ENCODE data around the gene RHOBTB3. TPM values are rescaled to one million over a fixed set of nuclear protein-coding genes. Genes with fewer than 3 reads are reported as not detected.

Gene RHOBTB3
- total RNA-seq, 2 experiments from 2014 or later: 0.35 to 0.55 TPM

GRCh38 chr5:95748133-95748532, 17.0 kb downstream of the RHOBTB3 start:
- peaks cover 6% of the 10 kb centered on the region for H3K4me1 Mint-ChIP-seq
- H3K36me3 Mint-ChIP-seq: peaks cover 1% of the 10 kb centered on the region
- no peak overlapping the region for H3K27ac Mint-ChIP-seq
- H3K9me3 Mint-ChIP-seq (ENCODE audit: low read depth): no peaks in the 10 kb centered on the region
- H3K27me3 Mint-ChIP-seq: peaks cover 24% of the 10 kb centered on the region
- ATAC-seq: no peak
- CTCF ChIA-PET: interaction anchor here (1.3 to 1.8 kb wide), 2 partner anchors 22 to 33 kb away, joined by 3 to 5 read pairs; no protein-coding TSS in a partner anchor
- no peak overlapping the region for H3K4me3 Mint-ChIP-seq
- no peak for DNase-seq

GRCh38 chr5:95754545-95754944, 23.4 kb downstream of the RHOBTB3 start:
- CTCF ChIA-PET: interaction anchor here (1.2 kb wide), 1 partner anchor 37 kb away, joined by 3 read pairs; no protein-coding TSS in a partner anchor
- H3K9me3 Mint-ChIP-seq (ENCODE audit: low read depth): no peaks in the 10 kb centered on the region
- H3K4me1 Mint-ChIP-seq: peaks cover 4% of the 10 kb centered on the region
- H3K36me3 Mint-ChIP-seq: no peaks in the 10 kb centered on the region
- H3K4me3 Mint-ChIP-seq: no peak overlapping the region
- no peak overlapping the region for H3K27ac Mint-ChIP-seq
- H3K27me3 Mint-ChIP-seq: peaks cover 3% of the 10 kb centered on the region
- DNase-seq (no peak), ATAC-seq (no peak)

GRCh38 chr5:95759005-95759404, 27.9 kb downstream of the RHOBTB3 start:
- CTCF ChIA-PET: interaction anchor here (1.4 to 1.6 kb wide), 2 partner anchors 22 to 112 kb away, joined by 4 read pairs; partner anchors contain the start of gene RFESD
- DNase-seq (no peak), ATAC-seq (no peak)
- Mint-ChIP-seq H3K4me3 (no peak overlapping the region), H3K27ac (no peak overlapping the region), H3K9me3 (ENCODE audit: low read depth) (no peaks in the 10 kb centered on the region), H3K4me1 (peaks cover 30% of the 10 kb centered on the region), H3K36me3 (no peaks in the 10 kb centered on the region), H3K27me3 (no peaks in the 10 kb centered on the region)

GRCh38 chr5:95759634-95760033, 28.5 kb downstream of the RHOBTB3 start:
- ATAC-seq (no peak), DNase-seq (no peak)
- no peaks in the 10 kb centered on the region for H3K36me3 Mint-ChIP-seq
- CTCF ChIA-PET: interaction anchor here (0.7 to 1.7 kb wide), 5 partner anchors 11 to 576 kb away, joined by 3 to 7 read pairs (median 4); no protein-coding TSS in a partner anchor
- H3K4me1 Mint-ChIP-seq: peaks cover 30% of the 10 kb centered on the region
- H3K9me3 Mint-ChIP-seq (ENCODE audit: low read depth): no peaks in the 10 kb centered on the region
- H3K4me3 Mint-ChIP-seq: no peak overlapping the region
- H3K27me3 Mint-ChIP-seq: peaks cover 1% of the 10 kb centered on the region
- no peak overlapping the region for H3K27ac Mint-ChIP-seq

- Mint-ChIP-seq H3K27me3 (peaks cover 9% of the 10 kb centered on the region), H3K27ac (peak overlapping the region; percentile 91), H3K4me3 (peak overlapping the region; percentile 71), H3K9me3 (ENCODE audit: low read depth) (no peaks in the 10 kb centered on the region), H3K36me3 (no peaks in the 10 kb centered on the region), H3K4me1 (peaks cover 30% of the 10 kb centered on the region)
- CTCF ChIA-PET: interaction anchor here (0.7 to 1.7 kb wide), 5 partner anchors 10 to 576 kb away, joined by 3 to 7 read pairs (median 4); no protein-coding TSS in a partner anchor
- DNase-seq (no peak), ATAC-seq (peak; percentile 93)
These were observed 29.4 kb downstream of the RHOBTB3 start for GRCh38 chr5:95760273-95761191.

GRCh38 chr5:95761771-95762651, 30.9 kb downstream of the RHOBTB3 start:
- Mint-ChIP-seq H3K9me3 (ENCODE audit: low read depth) (no peaks in the 10 kb centered on the region), H3K36me3 (no peaks in the 10 kb centered on the region), H3K4me3 (peak overlapping the region; percentile 16), H3K4me1 (peaks cover 30% of the 10 kb centered on the region), H3K27me3 (peaks cover 13% of the 10 kb centered on the region), H3K27ac (peak overlapping the region; percentile 42)
- CTCF ChIA-PET: interaction anchor here (0.6 to 1.9 kb wide), 4 partner anchors 19 to 126 kb away, joined by 3 to 13 read pairs (median 4); no protein-coding TSS in a partner anchor
- no peak for ATAC-seq
- DNase-seq: no peak

- Mint-ChIP-seq H3K4me1 (peaks cover 30% of the 10 kb centered on the region), H3K4me3 (no peak overlapping the region), H3K36me3 (no peaks in the 10 kb centered on the region), H3K27ac (no peak overlapping the region), H3K27me3 (peaks cover 13% of the 10 kb centered on the region), H3K9me3 (ENCODE audit: low read depth) (no peaks in the 10 kb centered on the region)
- DNase-seq (no peak), ATAC-seq (no peak)
- CTCF ChIA-PET: interaction anchor here (0.6 to 1.9 kb wide), 4 partner anchors 19 to 127 kb away, joined by 3 to 13 read pairs (median 4); no protein-coding TSS in a partner anchor
These were observed 31.5 kb downstream of the RHOBTB3 start for GRCh38 chr5:95762652-95763041.

GRCh38 chr5:95763941-95764340, 32.8 kb downstream of the RHOBTB3 start:
- H3K27me3 Mint-ChIP-seq: peaks cover 19% of the 10 kb centered on the region
- H3K36me3 Mint-ChIP-seq: no peaks in the 10 kb centered on the region
- CTCF ChIA-PET: no interaction called here

GRCh38 chr5:95768731-95769130, 37.6 kb downstream of the RHOBTB3 start:
- no peak overlapping the region for H3K27ac Mint-ChIP-seq
- H3K4me3 Mint-ChIP-seq: no peak overlapping the region
- DNase-seq (no peak), ATAC-seq (no peak)
- H3K36me3 Mint-ChIP-seq: no peaks in the 10 kb centered on the region
- H3K9me3 Mint-ChIP-seq (ENCODE audit: low read depth): no peaks in the 10 kb centered on the region
- CTCF ChIA-PET: interaction anchor here (1.4 to 4.2 kb wide), 2 partner anchors 12 to 34 kb away, joined by 3 to 42 read pairs; no protein-coding TSS in a partner anchor
- peaks cover 25% of the 10 kb centered on the region for H3K27me3 Mint-ChIP-seq
- H3K4me1 Mint-ChIP-seq: peaks cover 4% of the 10 kb centered on the region

More at GRCh38 chr5:95763941-95764340, 32.8 kb downstream of the RHOBTB3 start:
- ATAC-seq (no peak), DNase-seq (no peak)
- no peak overlapping the region for H3K27ac Mint-ChIP-seq
- no peaks in the 10 kb centered on the region for H3K9me3 Mint-ChIP-seq (ENCODE audit: low read depth)
- no peak overlapping the region for H3K4me3 Mint-ChIP-seq
- peaks cover 30% of the 10 kb centered on the region for H3K4me1 Mint-ChIP-seq

- DNase-seq (no peak), ATAC-seq (no peak)
- CTCF ChIA-PET: interaction anchor here (0.8 to 4.2 kb wide), 5 partner anchors 9 to 106 kb away, joined by 3 to 42 read pairs (median 3); no protein-coding TSS in a partner anchor
- no peak overlapping the region for H3K27ac Mint-ChIP-seq
- H3K4me1 Mint-ChIP-seq: peaks cover 6% of the 10 kb centered on the region
- no peaks in the 10 kb centered on the region for H3K9me3 Mint-ChIP-seq (ENCODE audit: low read depth)
- H3K4me3 Mint-ChIP-seq: no peak overlapping the region
- peaks cover 13% of the 10 kb centered on the region for H3K27me3 Mint-ChIP-seq
- no peaks in the 10 kb centered on the region for H3K36me3 Mint-ChIP-seq
These were observed 39.9 kb downstream of the RHOBTB3 start for GRCh38 chr5:95770830-95771708.

GRCh38 chr5:95771892-95772291, 40.8 kb downstream of the RHOBTB3 start:
- CTCF ChIA-PET: interaction anchor here (0.7 to 4.2 kb wide), 4 partner anchors 8 to 107 kb away, joined by 3 to 42 read pairs (median 4); no protein-coding TSS in a partner anchor
- H3K4me3 Mint-ChIP-seq: no peak overlapping the region
- ATAC-seq (no peak), DNase-seq (no peak)
- peaks cover 6% of the 10 kb centered on the region for H3K4me1 Mint-ChIP-seq
- no peak overlapping the region for H3K27ac Mint-ChIP-seq
- peaks cover 12% of the 10 kb centered on the region for H3K27me3 Mint-ChIP-seq
- H3K36me3 Mint-ChIP-seq: no peaks in the 10 kb centered on the region
- no peaks in the 10 kb centered on the region for H3K9me3 Mint-ChIP-seq (ENCODE audit: low read depth)

All from activated CD8-positive, alpha-beta memory T cell treated with anti-CD3 and anti-CD28 coated beads, Interleukin-2, amount 10 ng/mL, durations not matched to agents 7 days and 5 days (primary cell).